Body of pancreas (tissue), 4 donors: Measurements from ENCODE around the gene FXYD3. TPM values are rescaled to one million over a fixed set of nuclear protein-coding genes. Genes with fewer than 3 reads are reported as not detected.
A peak's percentile ranks its signal among the peaks of the same experiment; 100 is the strongest.

Experiments used
- ATAC-seq: fragments of 150-250 bp; one replicate; pipeline ENCODE4 v1.9.1; 2016
- DNase-seq, 4 donors: peaks; one replicate each; pipeline ENCODE4 v3.0.0-alpha.2; 2019
- H3K27ac ChIP-seq, 4 donors: fragments of 200-600 bp; sonication (generic); 1 replicate in 3 of 4; 2 replicates in 1 of 4; pipeline versions ENCODE4 v1.5.1 to v1.6.1; 2016 to 2019; ENCODE audit warnings: mild to moderate bottlenecking in 1 of 4, mixed read lengths in 1 of 4, moderate library complexity in 1 of 4
- H3K27me3 ChIP-seq, 2 donors: fragments of 200-600 bp; sonication (generic); one replicate each; pipeline ENCODE4 v1.6.0; 2016; ENCODE audit warnings: mild to moderate bottlenecking in 1 of 2
- H3K36me3 ChIP-seq, 2 donors: fragments of 200-600 bp; sonication (generic); replicated peaks in 1 of 2; 2 replicates each; pipeline ENCODE4 v1.5.1; 2016; ENCODE audit warnings: low read depth in 2 of 2; ENCODE audit not compliant: insufficient read depth in 1 of 2
- H3K4me1 ChIP-seq: fragments of 200-600 bp; sonication (generic); one replicate; pipeline ENCODE4 v1.6.0; 2016
- H3K4me3 ChIP-seq, 2 donors: fragments of 200-600 bp; sonication (generic); 1 replicate in 1 of 2; 2 replicates in 1 of 2; pipeline ENCODE4 v1.5.1; 2016 to 2019
- H3K9me3 ChIP-seq, 3 donors: fragments of 200-600 bp; sonication (generic); 1 replicate in 2 of 3; 2 replicates in 1 of 3; pipeline ENCODE4 v1.5.1; 2016
- CTCF ChIP-seq, 7 experiments: fragments of 450-650 bp in 4 of 7; fragments of 200-600 bp in 3 of 7; sonication (generic) in 3 of 7; IDR thresholded peaks; one replicate each; pipeline ENCODE4 v1.5.1; 2016 to 2019; ENCODE audit warnings: antibody characterized with exemption in 7 of 7
- POLR2A ChIP-seq, 3 donors: fragments of 450-650 bp; IDR thresholded peaks; one replicate each; pipeline ENCODE4 v1.6.1; 2016; ENCODE audit warnings: antibody characterized with exemption in 3 of 3, mild to moderate bottlenecking in 2 of 3
- WGBS, 2 donors: methylation state at CpG; one replicate each; pipeline ENCODE4 v1.1.5; 2017; 5-methylcytosine and 5-hydroxymethylcytosine counted together
- intact Hi-C: fragments of 100-400 bp; cut with DNase I; formaldehyde crosslinking; loops from one replicate; pipeline ENCODE4 v1.15.1; 2023
- total RNA-seq, 2 donors: library from RNA; depleted of rRNA; stranded (reverse); fragments of >200 nt; gene quantifications; one replicate each; pipeline ENCODE4 v1.1.0, GENCODE V29; 2016

Gene FXYD3
- total RNA-seq, 2 donors from 2014 or later, result 13.5 to 51.6 TPM

DNA sequence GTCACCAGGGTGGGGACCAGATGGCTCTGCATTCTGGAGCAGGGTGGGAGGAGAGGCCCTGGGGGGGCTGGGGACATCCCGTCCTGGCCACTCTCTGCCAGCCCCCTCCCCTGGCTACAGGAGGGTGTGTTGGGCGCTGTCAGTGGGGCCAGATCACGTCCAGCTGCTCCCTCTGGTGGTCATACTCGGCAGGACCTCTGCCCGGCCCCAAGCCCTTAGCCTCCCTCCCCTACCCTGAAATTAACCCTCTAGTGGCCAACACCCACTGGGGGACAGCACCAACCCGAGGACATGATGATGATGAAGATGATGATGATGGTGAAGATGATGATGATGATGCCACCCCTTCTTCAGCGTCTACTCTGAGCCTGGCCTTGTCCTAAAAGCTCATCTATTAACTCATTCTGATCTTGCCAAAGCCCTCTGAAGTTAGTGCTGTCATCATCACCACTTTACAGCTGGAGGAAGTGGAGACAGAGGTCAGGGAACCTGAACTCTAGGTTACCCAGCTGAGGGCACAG lies 19.8 kb downstream of the FXYD3 start:
- no peak overlapping the region for H3K27ac ChIP-seq
- TF ChIP-seq POLR2A (IDR thresholded peaks at IDR 0.05) (no peak), CTCF (IDR thresholded peaks at IDR 0.05) (peak; percentile 82 to 92 (median 87))
- 0 to 1% methylated on average over 5 to 7 of the region's 7 CpGs for WGBS, 2 donors
- H3K4me3 ChIP-seq, result no peak overlapping the region
- H3K4me1 ChIP-seq, result peaks cover 30% of the 10 kb centered on the region
- no peaks in the 10 kb centered on the region for H3K36me3 ChIP-seq
- DNase-seq, result peak; percentile 75 to 83 (median 78)
- intact Hi-C loops, result loop anchor here (10.0 kb wide), 1 partner anchor 91 kb away; the partner anchor contains the start of gene HPN
- H3K9me3 ChIP-seq, result no peaks in the 10 kb centered on the region
- peak; percentile 69 for ATAC-seq
- no peaks in the 10 kb centered on the region for H3K27me3 ChIP-seq

DNA sequence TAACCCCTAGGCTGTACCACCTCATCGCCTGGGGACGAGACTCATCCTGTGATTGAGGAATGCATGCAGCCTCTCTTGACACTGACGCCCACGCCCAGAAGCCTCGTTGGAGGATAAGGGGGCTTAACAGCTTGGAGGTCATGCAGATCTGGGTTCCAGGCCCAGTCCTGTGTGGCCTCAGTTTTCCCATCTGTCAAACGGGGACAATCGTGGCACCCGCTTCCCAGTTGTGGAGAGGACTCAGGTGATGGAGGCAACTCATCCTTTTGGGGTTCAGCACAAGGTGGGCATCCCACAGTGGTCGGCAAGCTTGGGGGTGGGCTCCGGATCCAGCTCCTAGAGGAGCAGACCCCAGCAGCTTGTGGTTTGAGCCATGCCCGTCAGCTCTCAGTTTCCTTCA lies 20.6 kb downstream of the FXYD3 start:
- intact Hi-C loops, result loop anchor here (10.0 kb wide), 1 partner anchor 91 kb away; the partner anchor contains the start of gene HPN

GRCh38 chr19:35136977-35137702 lies 21.5 kb downstream of the FXYD3 start:
- 14 to 28% methylated on average over 9 of the region's 9 CpGs for WGBS, 2 donors
- no peaks in the 10 kb centered on the region for H3K27me3 ChIP-seq
- TF ChIP-seq POLR2A (IDR thresholded peaks at IDR 0.05) (peak in 1 of 3 donors; percentile 16), CTCF (IDR thresholded peaks at IDR 0.05) (no peak)
- no peaks in the 10 kb centered on the region for H3K36me3 ChIP-seq
- peak; percentile 39 for ATAC-seq
- intact Hi-C loops, result loop anchor here (10.0 kb wide), 1 partner anchor 92 kb away; the partner anchor contains the start of gene HPN
- H3K4me1 ChIP-seq, result peaks cover 39% of the 10 kb centered on the region
- DNase-seq, result peak; percentile 47 to 66 (median 62)
- no peak overlapping the region for H3K4me3 ChIP-seq
- H3K27ac ChIP-seq, result peak overlapping the region; percentile 12 to 74 (median 56)
- H3K9me3 ChIP-seq, result no peaks in the 10 kb centered on the region

More for the DNA sequence above, 20.6 kb downstream of the FXYD3 start:
- Histone ChIP-seq H3K27ac (peak overlapping the region in 1 of 4 donors; percentile 74), H3K9me3 (no peaks in the 10 kb centered on the region), H3K36me3 (no peaks in the 10 kb centered on the region), H3K4me3 (no peak overlapping the region), H3K4me1 (peaks cover 30% of the 10 kb centered on the region), H3K27me3 (no peaks in the 10 kb centered on the region)
- DNase-seq, result no peak
- WGBS, 2 donors, result 74 to 81% methylated on average over 6 to 11 of the region's 11 CpGs
- TF ChIP-seq CTCF (IDR thresholded peaks at IDR 0.05) (no peak), POLR2A (IDR thresholded peaks at IDR 0.05) (no peak)
- no peak for ATAC-seq

DNA sequence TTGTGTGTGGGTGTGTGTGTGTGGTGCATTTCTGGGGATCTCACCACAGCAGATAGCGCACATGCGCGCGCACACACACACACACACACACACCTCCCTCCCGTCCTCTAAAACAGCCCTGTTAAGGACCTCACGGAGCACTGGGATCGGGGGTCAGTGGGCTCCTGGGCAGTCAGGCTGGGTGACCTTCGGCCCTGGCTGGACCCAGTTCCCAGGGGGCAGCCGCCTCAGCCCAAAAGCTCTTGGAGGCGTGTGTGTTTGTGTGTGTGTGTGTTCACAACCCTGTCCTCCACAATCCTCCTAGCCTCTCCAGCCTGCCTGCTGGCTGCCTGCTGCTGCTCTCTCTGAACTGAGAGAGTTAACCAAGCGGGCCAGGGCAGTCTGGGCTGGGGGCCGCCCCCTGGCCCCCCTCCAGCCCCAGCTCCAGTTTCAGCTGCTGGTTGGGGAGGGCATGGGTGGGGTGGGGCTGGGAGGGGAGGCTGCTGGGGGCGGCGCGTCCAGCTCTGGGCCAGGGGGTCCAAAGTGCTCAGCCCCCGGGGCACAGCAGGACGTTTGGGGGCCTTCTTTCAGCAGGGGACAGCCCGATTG lies 22.8 kb downstream of the FXYD3 start, which contains the start of gene FXYD1:
TSS of gene FXYD1 (plus strand) at position 520 of the 588 bp plus-strand sequence. CDS start 1,256 bp downstream, outside the sequence.
- intact Hi-C loops, result loop anchor here (10.0 kb wide), 1 partner anchor 94 kb away; the partner anchor contains the start of gene HPN

More for the DNA sequence above, 22.8 kb downstream of the FXYD3 start, which contains the start of gene FXYD1:
- Histone ChIP-seq H3K4me3 (no peak within 1 kb of the TSS), H3K4me1 (peaks cover 46% of the 10 kb centered on the region), H3K27ac (peak within 1 kb of the TSS; percentile 24 to 60 (median 44)), H3K36me3 (no peaks in the 10 kb centered on the region), H3K9me3 (no peaks in the 10 kb centered on the region), H3K27me3 (no peaks in the 10 kb centered on the region)
- ATAC-seq (no peak), DNase-seq (peak in 1 of 4 donors; percentile 19)
- 78 to 92% methylated on average over 9 to 15 of the region's 18 CpGs for WGBS, 2 donors
- TF ChIP-seq POLR2A (IDR thresholded peaks at IDR 0.05), result no peak
- no peak for TF ChIP-seq CTCF (IDR thresholded peaks at IDR 0.05)
